ENCODE data around the gene PRKCH. TPM values are rescaled to one million over a fixed set of nuclear protein-coding genes. Genes with fewer than 3 reads are reported as not detected.

Gene PRKCH
- total RNA-seq, 2 experiments from 2014 or later = 0.85 to 2.3 TPM

- Histone ChIP-seq H4K20me1 (ENCODE audit: insufficient read depth, low read length) (no peaks in the 10 kb centered on the region), H3K9me3 (ENCODE audit: low read length) (no peaks in the 10 kb centered on the region), H3K9me2 (ENCODE audit: insufficient read depth, low read length) (no peaks in the 10 kb centered on the region), H3K79me2 (ENCODE audit: insufficient read depth, low read depth, low read length) (no peaks in the 10 kb centered on the region), H3K4me2 (ENCODE audit: low read length) (no peak overlapping the region), H3K36me3 (ENCODE audit: insufficient read depth, low read length) (no peaks in the 10 kb centered on the region), H3K27ac (ENCODE audit: low read depth, low read length, poor library complexity, severe bottlenecking) (no peak overlapping the region), H2AFZ (ENCODE audit: low read length) (no peak overlapping the region), H3K4me1 (ENCODE audit: insufficient read depth, low read length, poor library complexity, severe bottlenecking) (no peaks in the 10 kb centered on the region), H3K4me3 (ENCODE audit: low read depth, low read length, poor library complexity, severe bottlenecking) (no peak overlapping the region)
- ChIA-PET POLR2A (no interaction called here), CTCF (ENCODE audit: unreplicated experiment) (no interaction called here)
- BruUV-seq (replicated peaks) = no TSS peak
- DNase-seq (ENCODE audit: low spot score) = no peak
- intact Hi-C loops (cut with micrococcal nuclease; ENCODE audit: unreplicated experiment) = no loop called here
- TF ChIP-seq CTCF (conservative IDR thresholded peaks at IDR 0.05; ENCODE audit: low read length) = no peak
Observed at GRCh38 chr14:61430066-61430757, 108.8 kb downstream of the PRKCH start.

GRCh38 chr14:61433169-61433568, 111.8 kb downstream of the PRKCH start:
- no TSS peak for BruUV-seq (replicated peaks)
- H3K4me2 ChIP-seq (ENCODE audit: low read length) = no peak overlapping the region
- TF ChIP-seq CTCF (conservative IDR thresholded peaks at IDR 0.05; ENCODE audit: low read length) = no peak
- no peak for TF ChIP-seq EZH2phosphoT487 (IDR thresholded peaks at IDR 0.05; ENCODE audit: borderline replicate concordance, low read depth, low read length)
- no peaks in the 10 kb centered on the region for H3K36me3 ChIP-seq (ENCODE audit: insufficient read depth, low read length)
- no peaks in the 10 kb centered on the region for H3K9me3 ChIP-seq (ENCODE audit: low read length)
- H3K79me2 ChIP-seq (ENCODE audit: insufficient read depth, low read depth, low read length) = no peaks in the 10 kb centered on the region
- no peak for DNase-seq (ENCODE audit: low spot score)
- H3K27ac ChIP-seq (ENCODE audit: low read depth, low read length, poor library complexity, severe bottlenecking) = no peak overlapping the region
- no peaks in the 10 kb centered on the region for H4K20me1 ChIP-seq (ENCODE audit: insufficient read depth, low read length)
- intact Hi-C loops (cut with micrococcal nuclease; ENCODE audit: unreplicated experiment) = no loop called here
- H3K4me3 ChIP-seq (ENCODE audit: low read depth, low read length, poor library complexity, severe bottlenecking) = no peak overlapping the region
- CTCF ChIA-PET (ENCODE audit: unreplicated experiment) = no interaction called here
- POLR2A ChIA-PET = interaction anchor here (0.5 to 0.9 kb wide), 5 partner anchors 34 to 1162 kb away, joined by 3 to 7 read pairs (median 4); no protein-coding TSS in a partner anchor
- H3K9me2 ChIP-seq (ENCODE audit: insufficient read depth, low read length) = no peaks in the 10 kb centered on the region
- no peaks in the 10 kb centered on the region for H3K4me1 ChIP-seq (ENCODE audit: insufficient read depth, low read length, poor library complexity, severe bottlenecking)
- no peak overlapping the region for H2AFZ ChIP-seq (ENCODE audit: low read length)

- Histone ChIP-seq H3K4me2 (ENCODE audit: low read length) (no peak overlapping the region), H2AFZ (ENCODE audit: low read length) (no peak overlapping the region), H3K4me1 (ENCODE audit: insufficient read depth, low read length, poor library complexity, severe bottlenecking) (no peaks in the 10 kb centered on the region), H3K27ac (ENCODE audit: low read depth, low read length, poor library complexity, severe bottlenecking) (no peak overlapping the region), H3K36me3 (ENCODE audit: insufficient read depth, low read length) (no peaks in the 10 kb centered on the region), H4K20me1 (ENCODE audit: insufficient read depth, low read length) (no peaks in the 10 kb centered on the region), H3K9me3 (ENCODE audit: low read length) (no peaks in the 10 kb centered on the region), H3K79me2 (ENCODE audit: insufficient read depth, low read depth, low read length) (no peaks in the 10 kb centered on the region), H3K4me3 (ENCODE audit: low read depth, low read length, poor library complexity, severe bottlenecking) (no peak overlapping the region), H3K9me2 (ENCODE audit: insufficient read depth, low read length) (no peaks in the 10 kb centered on the region)
- no peak for TF ChIP-seq CTCF (conservative IDR thresholded peaks at IDR 0.05; ENCODE audit: low read length)
- POLR2A ChIA-PET = no interaction called here
- intact Hi-C loops (cut with micrococcal nuclease; ENCODE audit: unreplicated experiment) = no loop called here
- no TSS peak for BruUV-seq (replicated peaks)
- no peak for DNase-seq (ENCODE audit: low spot score)
- CTCF ChIA-PET (ENCODE audit: unreplicated experiment) = no interaction called here
Observed at GRCh38 chr14:61433828-61434227, 112.4 kb downstream of the PRKCH start.
